ENCODE measurements around the gene ZNRF3.
"Not testable (repeated sequence)": the region's sequence is repeated elsewhere in the genome, so short reads cannot be mapped to it uniquely, and the experiment has no call there.

Gene ZNRF3

GRCh38 chr22:28882878-28883656 is at the start of gene ZNRF3:
TSS of gene ZNRF3 (plus strand) at chr22:28883572. CDS start at chr22:28883767, 195 bp downstream.
- DNase-seq, result no peak

- DNase-seq, result no peak
Observed at GRCh38 chr22:28835630-28836189, 47.7 kb upstream of the ZNRF3 start.

GRCh38 chr22:28837640-28838039 is 45.7 kb upstream of the ZNRF3 start:
- DNase-seq, result no peak

GRCh38 chr22:28838971-28839370 is 44.4 kb upstream of the ZNRF3 start:
- no peak for DNase-seq

- DNase-seq, result no peak
Observed at GRCh38 chr22:28841111-28841510, 42.3 kb upstream of the ZNRF3 start.

GRCh38 chr22:28843633-28844032 is 39.7 kb upstream of the ZNRF3 start:
- no peak for DNase-seq

- DNase-seq, result not testable (repeated sequence)
Observed at GRCh38 chr22:28844277-28844676, 39.1 kb upstream of the ZNRF3 start.

- DNase-seq, result no peak
Observed at GRCh38 chr22:28846994-28847393, 36.4 kb upstream of the ZNRF3 start.

- no peak for DNase-seq
Observed at GRCh38 chr22:28855355-28856094, 27.8 kb upstream of the ZNRF3 start.

- no peak for DNase-seq
Observed at GRCh38 chr22:28856095-28856455, 27.3 kb upstream of the ZNRF3 start.

- DNase-seq, result no peak
Observed at GRCh38 chr22:28857288-28857687, 26.1 kb upstream of the ZNRF3 start.

GRCh38 chr22:28864878-28865596 is 18.3 kb upstream of the ZNRF3 start:
- no peak for DNase-seq

GRCh38 chr22:28867191-28867590 is 16.2 kb upstream of the ZNRF3 start:
- DNase-seq, result no peak

- DNase-seq, result not testable (repeated sequence)
Observed at GRCh38 chr22:28868389-28868788, 15.0 kb upstream of the ZNRF3 start.

GRCh38 chr22:28869736-28870135 is 13.6 kb upstream of the ZNRF3 start:
- no peak for DNase-seq

GRCh38 chr22:28873183-28873963 is 10.0 kb upstream of the ZNRF3 start:
- no peak for DNase-seq

- DNase-seq, result no peak
Observed at GRCh38 chr22:28874061-28874460, 9.3 kb upstream of the ZNRF3 start.

GRCh38 chr22:28874811-28875320 is 8.5 kb upstream of the ZNRF3 start:
- DNase-seq, result no peak

GRCh38 chr22:28882545-28882877 is 861 bp upstream of the ZNRF3 start:
- DNase-seq, result no peak

- no peak for DNase-seq
Observed at GRCh38 chr22:28883657-28883916, 215 bp downstream of the ZNRF3 start.

- DNase-seq, result no peak
Observed at GRCh38 chr22:28883917-28884746, 760 bp downstream of the ZNRF3 start.

All from NK-92 treated with Interleukin-12 subunit alpha and Interleukin-12 subunit beta, amount 100 ng/mL, for 24 hours (cell line).